ENCODE results near the gene IGFL3. TPM values are rescaled to one million over a fixed set of nuclear protein-coding genes. Genes with fewer than 3 reads are reported as not detected.
"Not testable (repeated sequence)": the region's sequence is repeated elsewhere in the genome, so short reads cannot be mapped to it uniquely, and the experiment has no call there.

The IGFL3 gene
- total RNA-seq, 1 donor from 2014 or later, result not detected

DNA sequence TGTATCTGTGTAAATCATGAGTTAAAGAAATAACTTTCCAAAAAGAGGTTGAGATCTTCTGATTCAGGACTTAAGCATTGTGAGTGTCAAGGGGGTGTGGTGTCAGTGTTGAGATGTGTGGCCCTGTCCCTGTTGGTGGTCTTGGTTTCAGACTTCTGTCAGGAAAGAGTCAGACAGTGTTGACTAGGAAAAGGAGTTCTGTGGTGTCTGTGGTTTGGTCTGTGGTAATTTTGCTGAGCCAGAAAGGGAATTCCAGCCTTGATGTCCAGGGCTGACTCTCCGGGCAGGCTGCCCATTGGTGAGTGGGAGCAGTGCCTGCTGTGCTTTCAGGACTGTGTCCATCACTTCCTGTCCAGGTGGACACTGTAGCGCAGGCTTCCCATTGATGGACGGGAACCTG lies 43.9 kb downstream of the IGFL3 start:
- DNase-seq (no peak), ATAC-seq (no peak)
- intact Hi-C loops (cut with micrococcal nuclease), result loop anchor here (5.0 kb wide), 1 partner anchor 182 kb away; no protein-coding TSS in a partner anchor

DNA sequence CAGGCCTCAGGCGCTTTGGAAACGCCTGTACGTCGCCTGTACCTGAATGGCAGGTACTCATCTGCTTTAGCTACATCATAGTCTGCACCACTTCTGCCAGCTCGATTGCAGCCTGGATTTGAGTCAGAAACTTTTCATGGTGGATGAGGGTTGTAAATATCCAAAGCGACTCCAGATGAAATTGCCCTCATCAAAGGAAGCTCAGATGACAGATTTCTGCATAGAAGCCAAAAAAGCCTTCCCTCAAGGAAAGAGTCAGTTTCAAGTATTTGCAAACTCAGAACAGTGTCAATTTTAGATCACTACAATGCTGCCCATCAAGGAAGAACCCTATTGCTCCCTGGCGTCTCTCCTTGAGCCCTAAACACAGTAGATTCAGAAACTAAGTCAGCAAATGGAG lies 44.9 kb downstream of the IGFL3 start:
- no peak for DNase-seq
- intact Hi-C loops (cut with micrococcal nuclease), result no loop called here
- no peak for ATAC-seq

DNA sequence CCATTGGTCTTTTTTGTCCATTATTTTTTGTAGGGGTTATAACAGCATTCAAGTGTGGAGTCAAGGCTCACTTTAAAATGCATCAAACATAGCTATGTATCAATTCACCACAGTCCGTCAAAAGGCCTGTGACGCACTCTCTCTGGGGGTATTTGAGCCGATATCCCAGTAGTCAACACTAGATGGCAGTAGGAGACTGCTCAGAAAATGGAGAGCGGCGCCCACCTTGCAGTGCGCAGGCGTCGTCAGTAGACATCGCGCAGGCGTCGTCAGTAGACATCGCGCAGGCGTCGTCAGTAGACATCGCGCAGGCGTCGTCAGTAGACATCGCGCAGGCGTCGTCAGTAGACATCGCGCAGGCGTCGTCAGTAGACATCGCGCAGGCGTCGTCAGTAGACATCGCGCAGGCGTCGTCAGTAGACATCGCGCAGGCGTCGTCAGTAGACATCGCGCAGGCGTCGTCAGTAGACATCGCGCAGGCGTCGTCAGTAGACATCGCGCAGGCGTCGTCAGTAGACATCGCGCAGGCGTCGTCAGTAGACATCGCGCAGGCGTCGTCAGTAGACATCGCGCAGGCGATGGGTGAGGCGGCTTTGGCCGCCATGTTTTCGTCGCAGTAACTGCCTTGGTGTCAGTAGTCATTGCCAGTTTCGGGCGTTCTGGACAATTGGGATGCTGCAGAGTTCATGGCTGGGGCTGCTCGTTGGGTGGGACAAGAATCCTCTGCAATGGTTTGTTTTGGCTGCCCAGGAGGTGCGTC lies 45.7 kb downstream of the IGFL3 start:
- ATAC-seq, result peak; percentile 21
- intact Hi-C loops (cut with micrococcal nuclease), result not testable (repeated sequence)

DNA sequence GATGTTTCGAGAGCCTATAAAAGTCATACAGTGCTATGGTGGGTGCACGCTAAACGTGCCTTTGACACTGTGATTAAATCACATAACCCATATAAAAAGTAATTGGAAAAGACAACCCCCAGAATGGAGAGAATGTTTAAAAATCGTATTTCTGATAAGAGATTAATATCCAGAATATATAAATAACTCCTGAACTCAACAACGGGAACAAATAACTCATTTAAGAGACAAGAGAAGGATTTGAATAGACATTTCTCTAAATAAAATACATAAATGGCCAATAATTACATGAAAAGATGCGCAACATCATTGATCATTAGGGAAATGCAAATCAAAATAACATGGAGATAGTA lies 46.7 kb downstream of the IGFL3 start:
- intact Hi-C loops (cut with micrococcal nuclease), result no loop called here
- no peak for ATAC-seq
- no peak for DNase-seq

More for the DNA sequence above, 45.7 kb downstream of the IGFL3 start:
- not testable (repeated sequence) for DNase-seq

DNA sequence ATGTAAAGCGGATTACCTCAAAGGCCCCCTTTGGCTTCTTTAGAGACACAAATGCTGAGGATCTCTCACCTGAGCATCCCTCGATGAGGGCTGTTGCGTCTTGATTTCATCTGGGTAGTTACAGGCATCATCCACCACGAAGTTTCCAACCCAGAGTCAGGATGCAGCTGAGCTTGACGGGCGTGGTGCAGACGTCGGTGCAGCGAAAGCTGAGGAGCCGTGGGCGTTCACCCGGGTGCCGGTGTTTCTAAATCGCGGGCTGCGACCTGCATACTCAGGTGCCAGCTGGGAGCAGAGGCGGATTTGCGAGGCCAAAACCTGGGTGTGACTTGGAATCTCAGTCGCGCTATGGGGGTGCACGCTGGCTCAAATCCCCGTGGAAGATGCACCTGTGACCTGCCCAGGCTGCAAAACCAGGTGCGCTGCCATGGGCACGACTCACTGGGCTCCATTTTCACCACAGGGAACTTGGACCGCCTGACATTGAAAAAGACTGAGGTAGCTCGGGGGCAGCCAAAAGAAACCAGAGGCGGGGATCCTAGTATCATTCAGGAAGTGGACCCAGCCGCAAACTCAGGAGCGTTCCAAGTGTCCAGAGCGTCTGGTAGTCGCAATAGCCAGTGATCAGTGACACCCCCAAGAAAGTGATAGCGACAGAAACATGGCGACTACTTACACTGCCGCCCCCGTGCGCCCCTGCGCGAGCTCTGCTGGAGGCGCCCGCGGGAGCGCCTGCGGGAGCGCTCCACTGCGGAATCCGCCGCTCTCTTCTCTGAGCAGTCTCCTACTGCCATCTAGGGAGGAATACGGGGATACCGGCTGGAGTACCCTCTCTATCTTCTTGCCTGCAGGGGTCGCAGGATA lies 47.3 kb downstream of the IGFL3 start:
- no peak for DNase-seq
- intact Hi-C loops (cut with micrococcal nuclease), result no loop called here
- ATAC-seq, result peak; percentile 67

DNA sequence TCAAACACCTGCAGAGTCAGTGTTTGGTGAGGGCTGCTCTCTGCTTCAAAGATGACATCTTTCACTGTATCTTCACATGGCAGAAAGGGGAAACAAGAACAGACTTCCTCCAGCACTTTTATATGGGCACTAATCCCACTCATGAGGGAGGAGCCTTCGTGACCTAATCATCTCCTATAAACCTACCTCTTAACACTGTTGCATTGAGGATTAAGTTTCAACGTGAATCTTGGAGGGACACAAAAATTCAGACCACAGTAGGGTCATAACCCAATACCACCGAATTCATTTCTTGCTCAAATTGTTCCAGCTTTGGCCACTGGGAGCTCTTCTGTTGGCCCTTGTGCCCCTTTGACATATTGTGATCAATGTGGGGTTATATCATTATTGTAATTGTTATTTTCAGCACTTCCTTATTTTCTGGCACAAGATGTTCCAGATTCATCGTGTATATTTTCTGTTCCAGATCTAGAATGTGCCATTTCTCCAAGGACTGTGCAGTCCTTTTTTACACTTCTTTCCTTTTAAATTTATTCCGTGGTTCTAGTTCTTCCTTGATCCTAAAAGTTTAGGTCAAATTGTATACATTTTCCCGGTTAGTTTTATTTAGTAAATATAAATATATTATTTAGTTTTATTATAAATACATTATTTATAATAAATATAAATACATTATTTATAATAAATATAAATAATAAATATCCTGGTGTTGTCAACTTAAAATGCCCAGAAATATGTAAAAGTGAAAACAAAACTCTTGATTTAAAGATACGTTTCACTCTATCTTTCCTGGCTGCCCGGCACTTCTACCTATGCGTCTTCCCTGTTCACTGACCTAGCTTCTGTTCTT lies 48.2 kb downstream of the IGFL3 start:
- no peak for ATAC-seq
- no peak for DNase-seq
- intact Hi-C loops (cut with micrococcal nuclease), result no loop called here

DNA sequence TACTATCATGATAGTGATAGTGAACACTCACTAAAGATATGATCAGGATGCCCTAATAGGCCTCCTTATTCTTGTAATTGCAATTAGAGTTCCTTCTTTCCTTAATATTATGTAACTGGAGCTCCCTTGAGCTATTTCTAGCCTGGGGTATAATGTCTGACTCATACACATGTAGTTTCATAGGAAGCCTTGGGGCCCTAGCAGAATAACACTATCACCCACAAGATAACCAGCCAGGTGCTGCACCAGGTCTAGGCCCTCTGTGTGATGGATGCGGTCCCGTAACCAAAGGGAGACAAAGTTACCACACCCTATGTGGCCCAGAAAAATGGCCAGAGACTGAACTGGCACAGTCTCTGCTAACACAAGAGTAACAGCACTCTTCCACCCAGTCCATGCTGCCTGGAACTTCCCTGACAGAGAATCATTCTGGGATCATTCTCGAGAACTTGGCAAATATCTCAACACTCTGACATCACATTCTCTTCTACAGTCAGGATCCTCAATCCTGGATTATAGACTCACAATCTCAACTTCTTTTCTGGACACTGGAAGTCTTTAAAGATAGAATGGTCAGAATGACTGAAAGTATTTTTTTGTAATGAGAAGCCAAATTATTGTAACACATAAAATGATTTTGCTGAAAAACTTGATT lies 51.1 kb downstream of the IGFL3 start:
- no peak for DNase-seq

More for the DNA sequence above, 51.1 kb downstream of the IGFL3 start:
- ATAC-seq, result no peak
- intact Hi-C loops (cut with micrococcal nuclease), result no loop called here

Other genes with a start within 250 kb of the IGFL3 start
- gene IRF2BP1, start 238.5 kb downstream of the IGFL3 start, total RNA-seq, result 22.3 TPM
- gene MYPOP, start 222.1 kb downstream of the IGFL3 start, total RNA-seq, result 18.5 TPM
- gene NANOS2, start 209.9 kb downstream of the IGFL3 start, total RNA-seq, result not detected
- 5.9 TPM for gene NOVA2, start 150.8 kb downstream of the IGFL3 start, total RNA-seq
- 7.7 TPM for gene CCDC61, start 129.2 kb downstream of the IGFL3 start, total RNA-seq
- 0.50 TPM for gene PGLYRP1, start 101.6 kb downstream of the IGFL3 start, total RNA-seq
- gene IGFL4, start 83.7 kb downstream of the IGFL3 start, total RNA-seq, result not detected
- gene IGFL2, start 23.6 kb upstream of the IGFL3 start, total RNA-seq, result not detected
- gene IGFL1, start 105.1 kb upstream of the IGFL3 start, total RNA-seq, result not detected
- gene HIF3A, start 172.4 kb upstream of the IGFL3 start, total RNA-seq, result 81.4 TPM
- 72.5 TPM for gene PPP5C, start 222.4 kb upstream of the IGFL3 start, total RNA-seq